ENCODE measurements around the gene PARVG.

The PARVG gene

GRCh38 chr22:44200855-44201550, 20.3 kb downstream of the PARVG start:
- no peak overlapping the region for H3K27ac ChIP-seq (ENCODE audit: low read depth, low read length)

GRCh38 chr22:44201665-44202064, 20.9 kb downstream of the PARVG start:
- no peaks in the 10 kb centered on the region for H3K27me3 ChIP-seq (ENCODE audit: control insufficient read depth in 1 of 2, insufficient read depth in 2 of 2, low read length in 2 of 2)

More at GRCh38 chr22:44200855-44201550, 20.3 kb downstream of the PARVG start:
- H3K4me3 ChIP-seq (ENCODE audit: low read depth in 1 of 2, low read length in 2 of 2), result no peak overlapping the region
- no peak overlapping the region for H3K9ac ChIP-seq (ENCODE audit: low read depth in 1 of 2, low read length in 2 of 2)
- H3K4me1 ChIP-seq (ENCODE audit: control insufficient read depth in 1 of 2, insufficient read depth in 2 of 2, low read length in 2 of 2), result no peaks in the 10 kb centered on the region
- H3K27me3 ChIP-seq (ENCODE audit: control insufficient read depth in 1 of 2, insufficient read depth in 2 of 2, low read length in 2 of 2), result no peaks in the 10 kb centered on the region
- H3K36me3 ChIP-seq (ENCODE audit: control insufficient read depth in 1 of 2, insufficient read depth in 2 of 2, low read length in 2 of 2), result no peaks in the 10 kb centered on the region
- no peaks in the 10 kb centered on the region for H3K9me3 ChIP-seq (ENCODE audit: control insufficient read depth in 1 of 2, low read length in 2 of 2)

GRCh38 chr22:44202261-44202789, 21.6 kb downstream of the PARVG start:
- Histone ChIP-seq H3K27me3 (ENCODE audit: control insufficient read depth in 1 of 2, insufficient read depth in 2 of 2, low read length in 2 of 2) (no peaks in the 10 kb centered on the region), H3K4me3 (ENCODE audit: low read depth in 1 of 2, low read length in 2 of 2) (no peak overlapping the region), H3K4me1 (ENCODE audit: control insufficient read depth in 1 of 2, insufficient read depth in 2 of 2, low read length in 2 of 2) (no peaks in the 10 kb centered on the region), H3K36me3 (ENCODE audit: control insufficient read depth in 1 of 2, insufficient read depth in 2 of 2, low read length in 2 of 2) (no peaks in the 10 kb centered on the region), H3K9ac (ENCODE audit: low read depth in 1 of 2, low read length in 2 of 2) (no peak overlapping the region), H3K27ac (ENCODE audit: low read depth, low read length) (no peak overlapping the region), H3K9me3 (ENCODE audit: control insufficient read depth in 1 of 2, low read length in 2 of 2) (no peaks in the 10 kb centered on the region)

More at GRCh38 chr22:44201665-44202064, 20.9 kb downstream of the PARVG start:
- Histone ChIP-seq H3K9ac (ENCODE audit: low read depth in 1 of 2, low read length in 2 of 2) (no peak overlapping the region), H3K27ac (ENCODE audit: low read depth, low read length) (no peak overlapping the region), H3K36me3 (ENCODE audit: control insufficient read depth in 1 of 2, insufficient read depth in 2 of 2, low read length in 2 of 2) (no peaks in the 10 kb centered on the region), H3K4me3 (ENCODE audit: low read depth in 1 of 2, low read length in 2 of 2) (no peak overlapping the region), H3K9me3 (ENCODE audit: control insufficient read depth in 1 of 2, low read length in 2 of 2) (no peaks in the 10 kb centered on the region), H3K4me1 (ENCODE audit: control insufficient read depth in 1 of 2, insufficient read depth in 2 of 2, low read length in 2 of 2) (no peaks in the 10 kb centered on the region)

GRCh38 chr22:44203203-44203602, 22.5 kb downstream of the PARVG start:
- Histone ChIP-seq H3K27me3 (ENCODE audit: control insufficient read depth in 1 of 2, insufficient read depth in 2 of 2, low read length in 2 of 2) (no peaks in the 10 kb centered on the region), H3K36me3 (ENCODE audit: control insufficient read depth in 1 of 2, insufficient read depth in 2 of 2, low read length in 2 of 2) (no peaks in the 10 kb centered on the region), H3K4me3 (ENCODE audit: low read depth in 1 of 2, low read length in 2 of 2) (no peak overlapping the region), H3K27ac (ENCODE audit: low read depth, low read length) (no peak overlapping the region), H3K4me1 (ENCODE audit: control insufficient read depth in 1 of 2, insufficient read depth in 2 of 2, low read length in 2 of 2) (no peaks in the 10 kb centered on the region), H3K9ac (ENCODE audit: low read depth in 1 of 2, low read length in 2 of 2) (no peak overlapping the region), H3K9me3 (ENCODE audit: control insufficient read depth in 1 of 2, low read length in 2 of 2) (no peaks in the 10 kb centered on the region)

GRCh38 chr22:44204739-44205515, 24.2 kb downstream of the PARVG start:
- Histone ChIP-seq H3K4me1 (ENCODE audit: control insufficient read depth in 1 of 2, insufficient read depth in 2 of 2, low read length in 2 of 2) (no peaks in the 10 kb centered on the region), H3K9ac (ENCODE audit: low read depth in 1 of 2, low read length in 2 of 2) (no peak overlapping the region), H3K4me3 (ENCODE audit: low read depth in 1 of 2, low read length in 2 of 2) (no peak overlapping the region), H3K27me3 (ENCODE audit: control insufficient read depth in 1 of 2, insufficient read depth in 2 of 2, low read length in 2 of 2) (no peaks in the 10 kb centered on the region), H3K27ac (ENCODE audit: low read depth, low read length) (no peak overlapping the region), H3K36me3 (ENCODE audit: control insufficient read depth in 1 of 2, insufficient read depth in 2 of 2, low read length in 2 of 2) (no peaks in the 10 kb centered on the region), H3K9me3 (ENCODE audit: control insufficient read depth in 1 of 2, low read length in 2 of 2) (peaks cover 0 to 6% of the 10 kb centered on the region in 2 donors)

GRCh38 chr22:44205516-44206329, 25.0 kb downstream of the PARVG start:
- no peak overlapping the region for H3K27ac ChIP-seq (ENCODE audit: low read depth, low read length)
- H3K4me3 ChIP-seq (ENCODE audit: low read depth in 1 of 2, low read length in 2 of 2), result no peak overlapping the region
- no peaks in the 10 kb centered on the region for H3K27me3 ChIP-seq (ENCODE audit: control insufficient read depth in 1 of 2, insufficient read depth in 2 of 2, low read length in 2 of 2)
- no peak overlapping the region for H3K9ac ChIP-seq (ENCODE audit: low read depth in 1 of 2, low read length in 2 of 2)
- no peaks in the 10 kb centered on the region for H3K4me1 ChIP-seq (ENCODE audit: control insufficient read depth in 1 of 2, insufficient read depth in 2 of 2, low read length in 2 of 2)
- peaks cover 0 to 6% of the 10 kb centered on the region in 2 donors for H3K9me3 ChIP-seq (ENCODE audit: control insufficient read depth in 1 of 2, low read length in 2 of 2)
- no peaks in the 10 kb centered on the region for H3K36me3 ChIP-seq (ENCODE audit: control insufficient read depth in 1 of 2, insufficient read depth in 2 of 2, low read length in 2 of 2)

GRCh38 chr22:44206330-44206645, 25.6 kb downstream of the PARVG start:
- peaks cover 0 to 6% of the 10 kb centered on the region in 2 donors for H3K9me3 ChIP-seq (ENCODE audit: control insufficient read depth in 1 of 2, low read length in 2 of 2)
- H3K27me3 ChIP-seq (ENCODE audit: control insufficient read depth in 1 of 2, insufficient read depth in 2 of 2, low read length in 2 of 2), result no peaks in the 10 kb centered on the region

GRCh38 chr22:44206696-44207095, 26.0 kb downstream of the PARVG start:
- no peaks in the 10 kb centered on the region for H3K4me1 ChIP-seq (ENCODE audit: control insufficient read depth in 1 of 2, insufficient read depth in 2 of 2, low read length in 2 of 2)
- H3K9ac ChIP-seq (ENCODE audit: low read depth in 1 of 2, low read length in 2 of 2), result no peak overlapping the region
- H3K27ac ChIP-seq (ENCODE audit: low read depth, low read length), result no peak overlapping the region
- no peaks in the 10 kb centered on the region for H3K27me3 ChIP-seq (ENCODE audit: control insufficient read depth in 1 of 2, insufficient read depth in 2 of 2, low read length in 2 of 2)
- H3K9me3 ChIP-seq (ENCODE audit: control insufficient read depth in 1 of 2, low read length in 2 of 2), result peaks cover 0 to 6% of the 10 kb centered on the region in 2 donors
- no peaks in the 10 kb centered on the region for H3K36me3 ChIP-seq (ENCODE audit: control insufficient read depth in 1 of 2, insufficient read depth in 2 of 2, low read length in 2 of 2)
- H3K4me3 ChIP-seq (ENCODE audit: low read depth in 1 of 2, low read length in 2 of 2), result no peak overlapping the region

More at GRCh38 chr22:44206330-44206645, 25.6 kb downstream of the PARVG start:
- Histone ChIP-seq H3K9ac (ENCODE audit: low read depth in 1 of 2, low read length in 2 of 2) (no peak overlapping the region), H3K4me3 (ENCODE audit: low read depth in 1 of 2, low read length in 2 of 2) (no peak overlapping the region), H3K4me1 (ENCODE audit: control insufficient read depth in 1 of 2, insufficient read depth in 2 of 2, low read length in 2 of 2) (no peaks in the 10 kb centered on the region), H3K27ac (ENCODE audit: low read depth, low read length) (no peak overlapping the region), H3K36me3 (ENCODE audit: control insufficient read depth in 1 of 2, insufficient read depth in 2 of 2, low read length in 2 of 2) (no peaks in the 10 kb centered on the region)

GRCh38 chr22:44207173-44207980, 26.7 kb downstream of the PARVG start:
- no peak overlapping the region for H3K27ac ChIP-seq (ENCODE audit: low read depth, low read length)
- no peak overlapping the region for H3K9ac ChIP-seq (ENCODE audit: low read depth in 1 of 2, low read length in 2 of 2)
- H3K4me1 ChIP-seq (ENCODE audit: control insufficient read depth in 1 of 2, insufficient read depth in 2 of 2, low read length in 2 of 2), result peaks cover 0 to 2% of the 10 kb centered on the region in 2 donors
- H3K4me3 ChIP-seq (ENCODE audit: low read depth in 1 of 2, low read length in 2 of 2), result no peak overlapping the region
- H3K27me3 ChIP-seq (ENCODE audit: control insufficient read depth in 1 of 2, insufficient read depth in 2 of 2, low read length in 2 of 2), result no peaks in the 10 kb centered on the region
- peaks cover 0 to 6% of the 10 kb centered on the region in 2 donors for H3K9me3 ChIP-seq (ENCODE audit: control insufficient read depth in 1 of 2, low read length in 2 of 2)
- H3K36me3 ChIP-seq (ENCODE audit: control insufficient read depth in 1 of 2, insufficient read depth in 2 of 2, low read length in 2 of 2), result no peaks in the 10 kb centered on the region

Data from duodenal mucosa (tissue), 2 donors.